K562 (cell line): Measurements from ENCODE around the gene ST3GAL5. TPM values are rescaled to one million over a fixed set of nuclear protein-coding genes. Genes with fewer than 3 reads are reported as not detected.

ENCODE experiments used
- ASH1L ChIP-seq: fragments of 450-650 bp; IDR thresholded peaks from 2 replicates; pipeline ENCODE4 v1.6.1; 2018; ENCODE audit warnings: borderline replicate concordance, mild to moderate bottlenecking, low read depth; ENCODE audit not compliant: partially characterized antibody
- CHCHD3 ChIP-seq: fragments of 250-450 bp; sonication (Bioruptor Pico); IDR thresholded peaks from 2 replicates; pipeline ENCODE4 v2.1.2; 2022; ENCODE audit warnings: mild to moderate bottlenecking
- CTBP1 ChIP-seq: fragments of 450-650 bp; IDR thresholded peaks from 2 replicates; pipeline ENCODE4 v1.6.1; 2016; ENCODE audit warnings: borderline replicate concordance
- DNMT1 ChIP-seq: fragments of 450-650 bp; IDR thresholded peaks from 2 replicates; pipeline ENCODE4 v1.6.1; 2016; ENCODE audit warnings: antibody characterized with exemption, mild to moderate bottlenecking
- DPF2 ChIP-seq: fragments of 450-650 bp; IDR thresholded peaks from 2 replicates; pipeline ENCODE4 v1.6.1; 2016
- EHMT2 ChIP-seq: fragments of 450-650 bp; IDR thresholded peaks from 2 replicates; pipeline ENCODE4 v1.6.1; 2018; ENCODE audit warnings: antibody characterized with exemption
- FIP1L1 ChIP-seq: fragments of 200-400 bp; formaldehyde crosslinking; IDR thresholded peaks from 2 replicates; pipeline ENCODE4 v1.6.1; 2018; ENCODE audit warnings: mild to moderate bottlenecking, low read depth, low read length; ENCODE audit not compliant: poor library complexity, severe bottlenecking
- FOSL1 ChIP-seq: fragments of 200-800 bp; sonication (Bioruptor generic); conservative IDR thresholded peaks from 2 replicates; pipeline ENCODE4 v1.6.1; 2016; ENCODE audit warnings: missing genetic modification characterization, missing compliant biosample characterization
- FOXP4 ChIP-seq: sonication (generic); formaldehyde crosslinking; IDR thresholded peaks from 2 replicates; pipeline ENCODE4 v1.8.0; 2022; ENCODE audit warnings: mild to moderate bottlenecking, missing genetic modification reagents, borderline replicate concordance
- GTF2F1 ChIP-seq: IDR thresholded peaks from 2 replicates; pipeline ENCODE4 v1.6.1; 2011; ENCODE audit warnings: low read depth, low read length, improper control_type of control experiment
- HEY1 ChIP-seq: fragments of 250-450 bp; sonication (Bioruptor Pico); IDR thresholded peaks from 2 replicates; pipeline ENCODE4 v1.5.0; 2020; ENCODE audit warnings: mild to moderate bottlenecking, moderate library complexity, borderline replicate concordance
- POLR3G ChIP-seq: IDR thresholded peaks from 2 replicates; pipeline ENCODE4 v1.6.1; 2011; ENCODE audit not compliant: insufficient read length, insufficient replicate concordance; ENCODE audit errors: extremely low read depth
- SAFB2 ChIP-seq: fragments of 200-400 bp; formaldehyde crosslinking; IDR thresholded peaks from 2 replicates; pipeline ENCODE4 v1.6.1; 2018; ENCODE audit warnings: borderline replicate concordance, low read length, low read depth, moderate library complexity; ENCODE audit not compliant: severe bottlenecking
- SIN3A ChIP-seq, 2 experiments: fragments of 150-350 bp in 1 of 2; IDR thresholded peaks; 2 replicates each; pipeline ENCODE4 v1.6.1; 2011 to 2016; ENCODE audit warnings: borderline replicate concordance in 2 of 2, low read depth in 2 of 2, low read length in 2 of 2, mild to moderate bottlenecking in 2 of 2, moderate library complexity in 2 of 2; ENCODE audit not compliant: control insufficient read depth in 1 of 2
- YBX1 ChIP-seq: fragments of 450-650 bp; IDR thresholded peaks from 2 replicates; pipeline ENCODE4 v1.7.1; 2016; ENCODE audit warnings: mild to moderate bottlenecking
- ZNF512 ChIP-seq: IDR thresholded peaks from 2 replicates; pipeline ENCODE4 v1.6.1; 2016; ENCODE audit warnings: missing genetic modification characterization, missing compliant biosample characterization
- ZNF766 ChIP-seq: fragments of 200-800 bp; sonication (Bioruptor generic); conservative IDR thresholded peaks from 2 replicates; pipeline ENCODE4 v1.6.1; 2016; ENCODE audit warnings: missing genetic modification characterization, missing compliant biosample characterization
- ZNF830 ChIP-seq: fragments of 250-450 bp; sonication (Bioruptor Pico); IDR thresholded peaks from 2 replicates; pipeline ENCODE4 v1.5.0; 2021; ENCODE audit warnings: mild to moderate bottlenecking
- polyA plus RNA-seq, 8 experiments: library from polyadenylated mRNA; depleted of rRNA in 4 of 8; stranded (reverse) in 5 of 8; unstranded in 3 of 8; fragments of >200 nt; fragmentation: Nextera tagmentation in 2 of 8; fragmentation: Illumina TruSeq in 1 of 8; extraction: Ambion mirVana in 2 of 8; extraction: Trizol in 1 of 8; gene quantifications; 2 replicates each; pipeline versions ENCODE4 v1.2.1 to v1.2.3, GENCODE V29; 2011 to 2014; ENCODE audit warnings: inconsistent platforms in 1 of 8, missing spikeins in 1 of 8
- total RNA-seq, 7 experiments: library from RNA; depleted of rRNA in 6 of 7; stranded (reverse); fragments of >200 nt in 6 of 7; fragmentation: Illumina TruSeq in 2 of 7; extraction: Trizol in 2 of 7; gene quantifications; 2 replicates each; pipeline versions ENCODE4 v1.2.1 to v1.2.3, GENCODE V29; 2011 to 2021; ENCODE audit warnings: low replicate concordance in 1 of 7
- TF ChIP-seq, protein P1 (sequence below): fragments of 250-450 bp; sonication (Bioruptor Pico); IDR thresholded peaks from 2 replicates; pipeline ENCODE4 v1.8.0; 2022; ENCODE audit warnings: moderate library complexity, mild to moderate bottlenecking, inconsistent platforms
- TF ChIP-seq, protein P2 (sequence below): fragments of 450-650 bp; IDR thresholded peaks from 2 replicates; pipeline ENCODE4 v1.6.1; 2018; ENCODE audit not compliant: partially characterized antibody

ST3GAL5 gene
- total and polyA plus RNA-seq, 9 of the 15 experiments (the other 6 are each of a cell fraction or from before 2014, with no cell fraction given) = 1.6 to 10.0 (median 4.2) TPM

DNA sequence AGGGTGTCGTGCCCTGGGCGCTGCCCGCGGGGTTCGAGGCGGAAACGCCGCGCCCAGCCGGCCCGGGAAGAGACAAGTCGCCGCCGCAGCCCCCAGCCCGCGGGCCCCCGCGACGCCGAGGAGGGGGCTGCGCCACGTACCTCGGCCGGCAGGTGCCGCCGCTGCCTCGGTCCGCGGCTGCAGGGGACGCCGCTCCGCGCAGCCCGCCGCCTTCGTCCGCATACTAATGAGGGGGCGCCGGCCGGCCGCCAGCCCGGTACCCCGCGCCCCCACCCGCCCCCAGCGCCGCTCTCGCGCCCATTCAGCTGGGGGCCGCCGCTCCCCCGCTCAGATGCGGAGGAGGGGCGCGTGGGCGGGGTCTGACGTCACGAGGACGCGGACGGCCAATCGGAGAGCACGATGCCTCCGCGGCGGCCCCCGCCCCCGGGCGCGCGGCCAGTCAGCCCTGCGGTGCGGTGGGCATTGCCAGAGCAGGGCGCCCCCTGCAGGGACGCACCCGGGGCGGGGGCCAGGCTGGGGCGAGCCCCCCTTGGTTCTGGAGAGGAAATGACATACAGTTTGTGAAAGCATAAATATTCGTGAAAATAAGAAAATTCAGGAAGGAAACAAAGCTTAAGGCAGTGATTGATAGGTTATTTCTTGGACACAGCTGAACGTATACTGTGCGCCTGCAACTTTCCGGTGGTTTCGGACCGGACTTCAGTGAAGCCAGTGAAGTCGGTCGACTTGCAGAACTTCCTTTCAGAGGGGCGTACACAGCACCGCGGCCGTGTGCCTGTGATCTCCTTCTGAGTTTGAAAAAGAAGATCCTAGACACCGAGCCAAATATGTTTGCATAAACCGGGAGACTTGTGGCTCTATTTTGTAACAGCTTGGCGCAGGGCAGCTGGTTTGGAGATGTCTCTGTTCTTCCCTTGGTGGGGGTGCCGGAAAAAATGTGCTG, at the start of gene ST3GAL5 (continued):
- TF ChIP-seq GTF2F1 (no peak), DPF2 (0 out of 2 replicates have a peak, but pooled peaks have one; percentile 27), DNMT1 (no peak), FIP1L1 (no peak), ASH1L (no peak), ZNF766 (CRISPR knock-in tag) (peak; percentile 64), ZNF512 (tag) (no peak), CHCHD3 (CRISPR knock-in tag) (no peak), SIN3A (IDR thresholded peaks at IDR 0.05; ENCODE audit: borderline replicate concordance in 2 of 2, control insufficient read depth in 1 of 2, low read depth in 2 of 2, low read length in 2 of 2) (no peak), POLR3G (no peak), FOXP4 (CRISPR knock-in tag) (no peak), FOSL1 (peak; percentile 49), SAFB2 (no peak), CTBP1 (peak; percentile 88), ZNF830 (no peak), YBX1 (no peak), EHMT2 (no peak), HEY1 (CRISPR knock-in tag) (no peak)
- TF ChIP-seq, protein P1, sequence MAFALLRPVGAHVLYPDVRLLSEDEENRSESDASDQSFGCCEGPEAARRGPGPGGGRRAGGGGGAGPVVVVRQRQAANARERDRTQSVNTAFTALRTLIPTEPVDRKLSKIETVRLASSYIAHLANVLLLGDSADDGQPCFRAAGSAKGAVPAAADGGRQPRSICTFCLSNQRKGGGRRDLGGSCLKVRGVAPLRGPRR (CRISPR knock-in tag) = no peak
- TF ChIP-seq, protein P2, sequence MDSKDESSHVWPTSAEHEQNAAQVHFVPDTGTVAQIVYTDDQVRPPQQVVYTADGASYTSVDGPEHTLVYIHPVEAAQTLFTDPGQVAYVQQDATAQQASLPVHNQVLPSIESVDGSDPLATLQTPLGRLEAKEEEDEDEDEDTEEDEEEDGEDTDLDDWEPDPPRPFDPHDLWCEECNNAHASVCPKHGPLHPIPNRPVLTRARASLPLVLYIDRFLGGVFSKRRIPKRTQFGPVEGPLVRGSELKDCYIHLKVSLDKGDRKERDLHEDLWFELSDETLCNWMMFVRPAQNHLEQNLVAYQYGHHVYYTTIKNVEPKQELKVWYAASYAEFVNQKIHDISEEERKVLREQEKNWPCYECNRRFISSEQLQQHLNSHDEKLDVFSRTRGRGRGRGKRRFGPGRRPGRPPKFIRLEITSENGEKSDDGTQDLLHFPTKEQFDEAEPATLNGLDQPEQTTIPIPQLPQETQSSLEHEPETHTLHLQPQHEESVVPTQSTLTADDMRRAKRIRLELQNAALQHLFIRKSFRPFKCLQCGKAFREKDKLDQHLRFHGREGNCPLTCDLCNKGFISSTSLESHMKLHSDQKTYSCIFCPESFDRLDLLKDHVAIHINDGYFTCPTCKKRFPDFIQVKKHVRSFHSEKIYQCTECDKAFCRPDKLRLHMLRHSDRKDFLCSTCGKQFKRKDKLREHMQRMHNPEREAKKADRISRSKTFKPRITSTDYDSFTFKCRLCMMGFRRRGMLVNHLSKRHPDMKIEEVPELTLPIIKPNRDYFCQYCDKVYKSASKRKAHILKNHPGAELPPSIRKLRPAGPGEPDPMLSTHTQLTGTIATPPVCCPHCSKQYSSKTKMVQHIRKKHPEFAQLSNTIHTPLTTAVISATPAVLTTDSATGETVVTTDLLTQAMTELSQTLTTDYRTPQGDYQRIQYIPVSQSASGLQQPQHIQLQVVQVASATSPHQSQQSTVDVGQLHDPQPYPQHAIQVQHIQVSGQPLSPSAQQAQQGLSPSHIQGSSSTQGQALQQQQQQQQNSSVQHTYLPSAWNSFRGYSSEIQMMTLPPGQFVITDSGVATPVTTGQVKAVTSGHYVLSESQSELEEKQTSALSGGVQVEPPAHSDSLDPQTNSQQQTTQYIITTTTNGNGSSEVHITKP = no peak
